ENCODE results near the gene CLCA4. TPM values are rescaled to one million over a fixed set of nuclear protein-coding genes. Genes with fewer than 3 reads are reported as not detected.

CLCA4 gene, protein sequence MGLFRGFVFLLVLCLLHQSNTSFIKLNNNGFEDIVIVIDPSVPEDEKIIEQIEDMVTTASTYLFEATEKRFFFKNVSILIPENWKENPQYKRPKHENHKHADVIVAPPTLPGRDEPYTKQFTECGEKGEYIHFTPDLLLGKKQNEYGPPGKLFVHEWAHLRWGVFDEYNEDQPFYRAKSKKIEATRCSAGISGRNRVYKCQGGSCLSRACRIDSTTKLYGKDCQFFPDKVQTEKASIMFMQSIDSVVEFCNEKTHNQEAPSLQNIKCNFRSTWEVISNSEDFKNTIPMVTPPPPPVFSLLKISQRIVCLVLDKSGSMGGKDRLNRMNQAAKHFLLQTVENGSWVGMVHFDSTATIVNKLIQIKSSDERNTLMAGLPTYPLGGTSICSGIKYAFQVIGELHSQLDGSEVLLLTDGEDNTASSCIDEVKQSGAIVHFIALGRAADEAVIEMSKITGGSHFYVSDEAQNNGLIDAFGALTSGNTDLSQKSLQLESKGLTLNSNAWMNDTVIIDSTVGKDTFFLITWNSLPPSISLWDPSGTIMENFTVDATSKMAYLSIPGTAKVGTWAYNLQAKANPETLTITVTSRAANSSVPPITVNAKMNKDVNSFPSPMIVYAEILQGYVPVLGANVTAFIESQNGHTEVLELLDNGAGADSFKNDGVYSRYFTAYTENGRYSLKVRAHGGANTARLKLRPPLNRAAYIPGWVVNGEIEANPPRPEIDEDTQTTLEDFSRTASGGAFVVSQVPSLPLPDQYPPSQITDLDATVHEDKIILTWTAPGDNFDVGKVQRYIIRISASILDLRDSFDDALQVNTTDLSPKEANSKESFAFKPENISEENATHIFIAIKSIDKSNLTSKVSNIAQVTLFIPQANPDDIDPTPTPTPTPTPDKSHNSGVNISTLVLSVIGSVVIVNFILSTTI
- total RNA-seq (under 1 TPM in 1 of 7 donors, not detected in 6; 0.10 TPM), polyA plus RNA-seq (under 1 TPM; 0.03 to 0.22 (median 0.09) TPM)
- long read RNA-seq, donor 1: 0 reads
- long read RNA-seq, donor 2: 0 reads

GRCh38 chr1:86546787-86547221, at the start of gene CLCA4:
Gene CLCA4, plus strand, starts transcription at chr1:86547078. Its CDS starts 42 bp downstream, at chr1:86547120.
- peaks cover 0 to 4% (median 0%) of the 10 kb centered on the region in 7 donors for H3K27me3 ChIP-seq (replicated peaks in 1 of 7)
- WGBS, 5 donors: 25 to 39% (median 29%) methylated on average over 2 of the region's 2 CpGs
- peaks cover 0 to 6% (median 0%) of the 10 kb centered on the region in 8 donors for H3K9me3 ChIP-seq
- H3K36me3 ChIP-seq: no peaks in the 10 kb centered on the region
- intact Hi-C loops (cut with DNase I; ENCODE audit: low total_unique reads): no loop called here
- DNase-seq: no peak
- TF ChIP-seq POLR2A (IDR thresholded peaks at IDR 0.05) (no peak), POLR2AphosphoS5 (IDR thresholded peaks at IDR 0.05) (no peak)
- TF ChIP-seq, protein P1, sequence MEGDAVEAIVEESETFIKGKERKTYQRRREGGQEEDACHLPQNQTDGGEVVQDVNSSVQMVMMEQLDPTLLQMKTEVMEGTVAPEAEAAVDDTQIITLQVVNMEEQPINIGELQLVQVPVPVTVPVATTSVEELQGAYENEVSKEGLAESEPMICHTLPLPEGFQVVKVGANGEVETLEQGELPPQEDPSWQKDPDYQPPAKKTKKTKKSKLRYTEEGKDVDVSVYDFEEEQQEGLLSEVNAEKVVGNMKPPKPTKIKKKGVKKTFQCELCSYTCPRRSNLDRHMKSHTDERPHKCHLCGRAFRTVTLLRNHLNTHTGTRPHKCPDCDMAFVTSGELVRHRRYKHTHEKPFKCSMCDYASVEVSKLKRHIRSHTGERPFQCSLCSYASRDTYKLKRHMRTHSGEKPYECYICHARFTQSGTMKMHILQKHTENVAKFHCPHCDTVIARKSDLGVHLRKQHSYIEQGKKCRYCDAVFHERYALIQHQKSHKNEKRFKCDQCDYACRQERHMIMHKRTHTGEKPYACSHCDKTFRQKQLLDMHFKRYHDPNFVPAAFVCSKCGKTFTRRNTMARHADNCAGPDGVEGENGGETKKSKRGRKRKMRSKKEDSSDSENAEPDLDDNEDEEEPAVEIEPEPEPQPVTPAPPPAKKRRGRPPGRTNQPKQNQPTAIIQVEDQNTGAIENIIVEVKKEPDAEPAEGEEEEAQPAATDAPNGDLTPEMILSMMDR (IDR thresholded peaks at IDR 0.05 in 8 of 11, conservative IDR thresholded peaks at IDR 0.05 in 3 of 11): no peak
- no peak within 1 kb of the TSS for H3K4me3 ChIP-seq
- H3K4me1 ChIP-seq: no peaks in the 10 kb centered on the region
- no peak within 1 kb of the TSS for H3K27ac ChIP-seq

GRCh38 chr1:86498281-86498680, 48.6 kb upstream of the CLCA4 start:
- intact Hi-C loops (cut with DNase I; ENCODE audit: low total_unique reads): no loop called here
- 40 to 52% (median 44%) methylated on average over 3 of the region's 3 CpGs for WGBS, 5 donors
- no peak for DNase-seq

DNA sequence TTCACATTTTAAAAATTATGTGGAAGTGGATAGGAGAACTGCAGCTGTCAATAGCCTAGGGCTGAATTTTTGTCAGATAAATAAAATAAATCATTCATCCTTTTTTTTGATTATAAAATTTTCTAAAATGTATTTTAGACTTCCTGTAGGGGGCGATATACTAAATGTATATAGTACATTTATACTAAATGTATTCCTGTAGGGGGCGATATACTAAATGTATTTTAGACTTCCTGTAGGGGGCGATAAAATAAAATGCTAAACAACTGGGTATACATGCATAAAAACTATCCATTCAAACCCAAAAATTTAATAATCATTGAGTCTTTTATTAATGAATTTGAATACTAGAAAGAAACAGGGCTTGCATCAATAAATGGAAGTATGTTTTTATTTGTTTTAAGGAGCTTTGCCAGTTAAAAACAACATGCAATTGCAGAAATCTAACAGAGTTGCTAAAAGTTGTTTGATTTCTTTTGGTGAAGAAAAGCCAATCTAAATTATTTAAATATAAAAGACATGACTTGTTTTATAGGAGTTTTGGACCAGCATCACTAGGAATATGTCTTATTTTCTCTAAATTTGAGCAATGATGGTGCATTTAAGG, 46.8 kb upstream of the CLCA4 start:
- no peak for TF ChIP-seq POLR2A (IDR thresholded peaks at IDR 0.05)
- TF ChIP-seq, protein P1 (IDR thresholded peaks at IDR 0.05 in 8 of 11, conservative IDR thresholded peaks at IDR 0.05 in 3 of 11): peak; percentile 68 to 90 (median 83)
- no peak for TF ChIP-seq POLR2AphosphoS5 (IDR thresholded peaks at IDR 0.05)
- WGBS, 5 donors: 7 to 16% (median 10%) methylated on average over 3 of the region's 3 CpGs
- Histone ChIP-seq H3K9me3 (no peaks in the 10 kb centered on the region), H3K27ac (no peak overlapping the region), H3K4me3 (no peak overlapping the region), H3K36me3 (no peaks in the 10 kb centered on the region), H3K27me3 (replicated peaks in 1 of 7) (peaks cover 0 to 4% (median 0%) of the 10 kb centered on the region in 7 donors), H3K4me1 (peaks cover 0 to 32% (median 12%) of the 10 kb centered on the region in 6 donors)
- intact Hi-C loops (cut with DNase I; ENCODE audit: low total_unique reads): loop anchor here (10.0 kb wide), 2 partner anchors 125 to 185 kb away; no protein-coding TSS in a partner anchor
- no peak for DNase-seq

More at GRCh38 chr1:86498281-86498680, 48.6 kb upstream of the CLCA4 start:
- Histone ChIP-seq H3K4me3 (no peak overlapping the region), H3K9me3 (no peaks in the 10 kb centered on the region), H3K4me1 (peaks cover 0 to 16% (median 7%) of the 10 kb centered on the region in 6 donors), H3K36me3 (no peaks in the 10 kb centered on the region), H3K27me3 (replicated peaks in 1 of 7) (no peaks in the 10 kb centered on the region), H3K27ac (no peak overlapping the region)
- TF ChIP-seq POLR2AphosphoS5 (IDR thresholded peaks at IDR 0.05) (no peak), POLR2A (IDR thresholded peaks at IDR 0.05) (no peak)
- TF ChIP-seq, protein P1 (IDR thresholded peaks at IDR 0.05 in 8 of 11, conservative IDR thresholded peaks at IDR 0.05 in 3 of 11): no peak

All from spleen (tissue), 13 donors.